NCI-H1436 treated with DMSO at 0.1 percent for 48 hours (cell line): ENCODE data around the gene MYLIP.
"Not testable (repeated sequence)": the region's sequence is repeated elsewhere in the genome, so short reads cannot be mapped to it uniquely, and the experiment has no call there.

ENCODE experiments used
- DNase-seq: peaks from one replicate; lab custom pipeline; 2025; lab: John Stamatoyannopoulos, UW

The MYLIP gene

GRCh38 chr6:16174416-16175078 lies 45.7 kb downstream of the MYLIP start:
- no peak for DNase-seq

GRCh38 chr6:16176600-16176999 lies 47.7 kb downstream of the MYLIP start:
- DNase-seq: not testable (repeated sequence)

- no peak for DNase-seq
Measured at GRCh38 chr6:16177881-16178280, 49.0 kb downstream of the MYLIP start.

- DNase-seq: no peak
Measured at GRCh38 chr6:16178351-16178750, 49.5 kb downstream of the MYLIP start.

- no peak for DNase-seq
Measured at GRCh38 chr6:16179063-16179462, 50.2 kb downstream of the MYLIP start.

- DNase-seq: no peak
Measured at GRCh38 chr6:16179970-16180431, 51.1 kb downstream of the MYLIP start.

- no peak for DNase-seq
Measured at GRCh38 chr6:16180696-16181438, 52.0 kb downstream of the MYLIP start.

GRCh38 chr6:16181439-16182297 lies 52.8 kb downstream of the MYLIP start:
- no peak for DNase-seq

GRCh38 chr6:16183187-16183664 lies 54.3 kb downstream of the MYLIP start:
- no peak for DNase-seq

- DNase-seq: no peak
Measured at GRCh38 chr6:16184129-16184528, 55.2 kb downstream of the MYLIP start.

GRCh38 chr6:16184551-16184950 lies 55.7 kb downstream of the MYLIP start:
- no peak for DNase-seq

- DNase-seq: no peak
Measured at GRCh38 chr6:16187176-16187575, 58.3 kb downstream of the MYLIP start.

GRCh38 chr6:16190214-16190613 lies 61.3 kb downstream of the MYLIP start:
- no peak for DNase-seq

GRCh38 chr6:16196260-16196983 lies 67.5 kb downstream of the MYLIP start:
- DNase-seq: no peak

- DNase-seq: no peak
Measured at GRCh38 chr6:16196984-16197546, 68.2 kb downstream of the MYLIP start.
